Endometrial microvascular endothelial cells (primary cell): Measurements from ENCODE around the gene PPP2R5E. TPM values are rescaled to one million over a fixed set of nuclear protein-coding genes. Genes with fewer than 3 reads are reported as not detected.

Source experiments
- in situ Hi-C: cut with HindIII; loops from 2 replicates; pipeline ENCODE4 v1.10.0; 2017; ENCODE audit warnings: low sequenced_read_pairs, low pct_unique_long_range_greater_than_20kb; ENCODE audit errors: inconsistent ontology term
- total RNA-seq: library from RNA; depleted of rRNA; stranded (reverse); fragments of >200 nt; gene quantifications from one replicate; pipeline ENCODE4 v1.2.3, GENCODE V29; 2015; ENCODE audit errors: inconsistent ontology term

The PPP2R5E gene
- total RNA-seq, 1 donor from 2014 or later: 36.7 TPM

DNA sequence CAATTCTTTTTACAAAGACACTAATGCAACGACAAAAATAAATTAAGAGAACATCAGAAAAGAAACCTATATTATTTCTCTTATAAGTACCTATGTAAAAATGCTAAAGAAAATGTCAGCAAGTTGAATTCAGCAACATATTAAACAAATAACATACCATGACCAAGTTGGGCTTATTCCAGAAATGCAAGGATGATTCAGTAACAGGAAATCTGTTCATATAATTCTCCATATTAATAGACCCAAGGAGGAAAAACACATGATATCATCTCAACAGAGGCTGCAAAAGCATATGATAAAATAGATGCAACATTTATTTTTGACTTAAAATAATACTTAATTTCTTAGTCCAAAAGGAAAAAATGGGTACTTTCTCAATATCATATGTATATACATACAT, 199.3 kb downstream of the PPP2R5E start:
- in situ Hi-C loops: no loop called here

DNA sequence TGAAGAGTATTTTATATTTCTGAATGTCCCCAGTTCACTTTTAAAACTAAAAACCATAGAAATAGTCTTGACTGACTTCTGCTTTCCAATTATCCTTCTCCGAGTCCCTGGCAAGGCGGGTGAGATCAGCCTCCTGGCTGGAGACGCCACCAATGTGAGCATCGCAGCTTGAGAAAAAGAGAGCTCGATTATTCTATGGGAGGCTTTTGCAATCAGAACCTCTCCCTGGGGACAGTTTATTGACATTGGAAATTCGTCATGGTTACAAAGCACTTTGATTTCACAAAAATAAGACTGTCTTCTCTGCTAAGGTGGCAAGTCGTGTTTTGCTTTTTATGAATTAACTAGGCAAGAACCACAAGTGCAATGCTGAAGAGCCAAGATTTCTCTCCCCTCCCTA, 200.8 kb downstream of the PPP2R5E start:
- in situ Hi-C loops: no loop called here

DNA sequence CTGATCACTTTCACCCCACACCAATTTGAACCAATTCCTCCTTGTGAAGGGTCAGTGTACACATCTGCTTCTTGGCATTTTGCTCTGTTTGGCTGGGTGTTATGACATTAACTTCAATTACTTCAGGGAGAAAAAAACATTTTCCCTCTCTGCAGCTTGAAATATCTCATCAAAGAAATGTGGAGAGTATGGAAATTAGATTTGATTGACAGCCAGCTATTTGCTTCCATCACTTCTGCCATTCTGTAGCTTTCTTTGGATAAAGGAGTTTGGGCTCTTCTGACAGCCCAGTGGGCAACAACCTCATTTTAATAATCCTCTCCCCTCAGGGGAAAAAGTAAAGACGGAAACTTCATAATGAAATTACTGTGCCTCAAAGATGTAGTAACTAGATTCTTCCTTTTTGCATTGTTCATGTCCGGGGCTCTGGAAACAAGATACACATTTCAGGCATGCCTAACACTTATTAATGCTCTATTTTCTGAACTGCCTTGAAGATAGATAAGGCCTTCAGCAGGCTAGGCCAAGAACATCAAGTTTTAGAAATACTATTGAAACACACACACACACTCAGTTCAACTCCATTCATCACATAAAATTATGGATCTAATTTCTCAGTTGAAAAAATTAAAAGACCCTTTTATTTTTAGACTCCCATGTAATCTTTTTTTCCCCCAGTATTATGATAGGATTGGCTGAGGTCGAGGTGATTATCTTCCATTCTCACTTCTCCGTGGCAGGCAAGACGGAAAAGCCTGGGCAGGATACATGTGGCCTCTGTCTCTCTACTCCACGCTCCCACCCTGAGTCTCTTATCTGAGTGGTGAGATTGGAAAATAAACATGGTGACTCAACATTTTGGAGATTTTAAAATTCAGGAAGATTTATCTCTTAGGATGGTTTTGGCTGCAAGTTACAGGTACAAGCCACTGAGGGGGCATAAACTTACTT, 214.1 kb downstream of the PPP2R5E start:
- in situ Hi-C loops: no loop called here

DNA sequence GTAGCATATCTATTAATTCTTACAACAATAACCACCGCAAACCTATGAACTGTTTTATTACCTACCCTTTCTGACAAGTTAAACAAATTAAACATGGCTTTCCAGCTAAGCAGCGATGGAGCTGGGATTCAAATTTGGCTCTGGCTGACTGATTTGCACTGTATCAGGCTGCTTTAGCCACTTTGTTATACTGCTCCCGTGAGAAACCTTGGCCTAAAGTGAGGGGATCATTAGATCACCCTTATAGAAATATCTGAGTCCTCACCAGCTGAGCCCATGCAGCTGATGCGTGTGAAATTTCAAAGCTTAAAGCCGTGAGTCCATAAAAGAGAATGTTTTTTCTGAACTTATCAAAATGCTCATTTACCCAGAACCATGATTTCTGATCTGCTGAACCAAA, 216.3 kb downstream of the PPP2R5E start:
- in situ Hi-C loops: no loop called here

DNA sequence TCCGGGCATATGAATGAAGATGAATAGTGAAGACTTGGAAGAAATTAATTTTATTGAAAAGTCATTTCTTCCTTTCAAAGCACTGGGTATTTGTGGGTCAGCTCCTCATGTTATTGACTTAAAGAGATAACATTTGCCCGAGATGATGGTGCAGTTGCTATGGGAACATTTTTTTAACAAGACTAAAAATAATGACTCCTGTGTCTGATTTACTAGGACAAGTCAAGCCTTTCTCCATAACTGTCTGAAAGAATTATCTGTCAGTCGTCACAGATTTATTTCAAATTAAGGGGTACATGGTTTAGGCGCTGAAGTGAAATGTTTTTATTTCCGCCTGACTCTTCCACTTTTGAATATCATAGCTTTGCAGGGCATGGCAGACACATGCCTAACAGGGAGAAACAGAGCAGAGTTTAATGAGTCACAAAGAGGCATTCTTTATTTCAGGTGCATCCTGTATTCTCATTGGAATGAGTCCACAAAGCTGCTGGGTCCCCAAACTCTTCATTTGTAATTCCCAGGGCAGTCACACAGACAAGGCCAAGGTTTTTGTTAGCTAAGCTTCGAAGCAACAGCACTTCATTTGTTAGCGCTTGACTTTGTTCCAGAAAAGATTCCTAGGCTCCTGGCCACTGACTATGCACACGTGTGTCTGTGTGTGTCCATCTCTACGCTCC, 220.1 kb downstream of the PPP2R5E start:
- in situ Hi-C loops: no loop called here

DNA sequence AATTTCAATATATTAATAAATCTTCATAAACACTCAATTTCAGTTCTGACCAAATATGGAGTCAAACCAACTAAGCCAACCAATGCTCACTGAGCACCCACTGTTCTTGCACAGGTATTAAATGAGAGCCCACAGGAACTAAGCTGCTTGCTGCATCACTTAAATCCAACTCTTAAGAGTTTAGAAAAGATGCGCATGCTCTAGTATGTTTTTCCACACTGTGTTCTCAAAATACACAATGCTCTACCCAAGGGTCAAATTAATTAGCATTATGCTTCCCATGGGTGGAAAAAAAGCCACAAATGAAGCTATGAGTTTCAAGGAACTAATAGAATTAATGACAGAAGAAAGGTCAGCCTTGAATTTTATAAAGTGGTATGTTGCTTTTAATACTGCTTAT, 220.7 kb downstream of the PPP2R5E start:
- in situ Hi-C loops: no loop called here

Other genes with a start within 250 kb of the PPP2R5E start
- gene GPHB5, start 224.4 kb downstream of the PPP2R5E start, total RNA-seq: not detected
- gene WDR89, start 98.5 kb upstream of the PPP2R5E start, total RNA-seq: 9.7 TPM
- 13.6 TPM for gene SGPP1, start 184.7 kb upstream of the PPP2R5E start, total RNA-seq